ENCODE data around the gene MYMK.

MYMK gene

GRCh38 chr9:133561976-133562554 lies 37.3 kb upstream of the MYMK start:
- H3K79me2 ChIP-seq (ENCODE audit: low read length) = no peaks in the 10 kb centered on the region
- no peak overlapping the region for H3K4me2 ChIP-seq (ENCODE audit: low read length)
- TF ChIP-seq EZH2phosphoT487 (IDR thresholded peaks at IDR 0.05; ENCODE audit: low read depth) (no peak), CTCF (IDR thresholded peaks at IDR 0.05; ENCODE audit: low read depth, low read length) (no peak)
- H3K27ac ChIP-seq (ENCODE audit: low read length) = no peak overlapping the region
- no peaks in the 10 kb centered on the region for H3K36me3 ChIP-seq (replicated peaks; ENCODE audit: low read depth, low read length)
- no peak overlapping the region for H2AFZ ChIP-seq (ENCODE audit: low read depth, low read length)
- no peaks in the 10 kb centered on the region for H3K4me1 ChIP-seq (ENCODE audit: low read length)
- peaks cover 6% of the 10 kb centered on the region for H3K27me3 ChIP-seq (ENCODE audit: low read depth, low read length)
- H3K4me3 ChIP-seq (ENCODE audit: low read length) = no peak overlapping the region
- no peak overlapping the region for H3K9ac ChIP-seq (ENCODE audit: low read length)
- H4K20me1 ChIP-seq (ENCODE audit: insufficient read depth, low read length) = no peaks in the 10 kb centered on the region
- no peaks in the 10 kb centered on the region for H3K9me3 ChIP-seq (ENCODE audit: insufficient read depth, low read length)

DNA sequence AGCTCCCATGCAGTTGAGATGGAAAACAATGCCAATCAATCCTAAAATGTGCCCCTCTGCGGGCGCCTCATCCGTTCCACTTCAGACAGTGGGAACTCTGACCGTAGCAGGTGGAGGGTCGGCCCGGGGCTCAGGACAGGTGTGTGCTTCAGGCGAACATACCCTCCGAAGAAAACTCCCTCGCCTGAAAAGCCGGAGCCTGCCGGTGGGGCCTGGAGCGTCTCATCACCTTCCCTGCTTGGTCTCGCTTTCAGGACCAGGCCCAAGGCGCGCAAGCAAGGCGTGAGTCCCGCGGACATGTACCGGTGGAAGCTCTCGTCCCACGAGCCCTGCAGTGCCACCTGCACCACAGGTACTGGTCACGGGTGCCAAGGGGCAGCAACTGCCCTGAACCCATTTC lies 36.2 kb upstream of the MYMK start:
- Histone ChIP-seq H3K4me3 (ENCODE audit: low read length) (no peak overlapping the region), H3K9me3 (ENCODE audit: insufficient read depth, low read length) (no peaks in the 10 kb centered on the region), H3K4me2 (ENCODE audit: low read length) (no peak overlapping the region), H4K20me1 (ENCODE audit: insufficient read depth, low read length) (no peaks in the 10 kb centered on the region), H2AFZ (ENCODE audit: low read depth, low read length) (no peak overlapping the region), H3K27me3 (ENCODE audit: low read depth, low read length) (peaks cover 6% of the 10 kb centered on the region), H3K79me2 (ENCODE audit: low read length) (no peaks in the 10 kb centered on the region), H3K36me3 (replicated peaks; ENCODE audit: low read depth, low read length) (no peaks in the 10 kb centered on the region), H3K4me1 (ENCODE audit: low read length) (no peaks in the 10 kb centered on the region), H3K9ac (ENCODE audit: low read length) (no peak overlapping the region), H3K27ac (ENCODE audit: low read length) (no peak overlapping the region)
- TF ChIP-seq EZH2phosphoT487 (IDR thresholded peaks at IDR 0.05; ENCODE audit: low read depth) (no peak), CTCF (IDR thresholded peaks at IDR 0.05; ENCODE audit: low read depth, low read length) (no peak)

GRCh38 chr9:133560311-133560710 lies 35.6 kb upstream of the MYMK start:
- H2AFZ ChIP-seq (ENCODE audit: low read depth, low read length) = no peak overlapping the region
- H3K27ac ChIP-seq (ENCODE audit: low read length) = no peak overlapping the region
- H3K9me3 ChIP-seq (ENCODE audit: insufficient read depth, low read length) = no peaks in the 10 kb centered on the region
- no peaks in the 10 kb centered on the region for H3K79me2 ChIP-seq (ENCODE audit: low read length)
- H3K36me3 ChIP-seq (replicated peaks; ENCODE audit: low read depth, low read length) = no peaks in the 10 kb centered on the region
- peaks cover 6% of the 10 kb centered on the region for H3K27me3 ChIP-seq (ENCODE audit: low read depth, low read length)
- no peak overlapping the region for H3K9ac ChIP-seq (ENCODE audit: low read length)
- no peak overlapping the region for H3K4me3 ChIP-seq (ENCODE audit: low read length)
- no peak for TF ChIP-seq EZH2phosphoT487 (IDR thresholded peaks at IDR 0.05; ENCODE audit: low read depth)
- TF ChIP-seq CTCF (IDR thresholded peaks at IDR 0.05; ENCODE audit: low read depth, low read length) = no peak
- no peaks in the 10 kb centered on the region for H3K4me1 ChIP-seq (ENCODE audit: low read length)
- no peaks in the 10 kb centered on the region for H4K20me1 ChIP-seq (ENCODE audit: insufficient read depth, low read length)
- no peak overlapping the region for H3K4me2 ChIP-seq (ENCODE audit: low read length)

- no peaks in the 10 kb centered on the region for H3K36me3 ChIP-seq (replicated peaks; ENCODE audit: low read depth, low read length)
- no peaks in the 10 kb centered on the region for H3K9me3 ChIP-seq (ENCODE audit: insufficient read depth, low read length)
- no peak overlapping the region for H2AFZ ChIP-seq (ENCODE audit: low read depth, low read length)
- no peaks in the 10 kb centered on the region for H3K4me1 ChIP-seq (ENCODE audit: low read length)
- TF ChIP-seq EZH2phosphoT487 (IDR thresholded peaks at IDR 0.05; ENCODE audit: low read depth) (no peak), CTCF (IDR thresholded peaks at IDR 0.05; ENCODE audit: low read depth, low read length) (no peak)
- H3K4me3 ChIP-seq (ENCODE audit: low read length) = no peak overlapping the region
- H3K4me2 ChIP-seq (ENCODE audit: low read length) = no peak overlapping the region
- peaks cover 6% of the 10 kb centered on the region for H3K27me3 ChIP-seq (ENCODE audit: low read depth, low read length)
- no peaks in the 10 kb centered on the region for H3K79me2 ChIP-seq (ENCODE audit: low read length)
- H4K20me1 ChIP-seq (ENCODE audit: insufficient read depth, low read length) = no peaks in the 10 kb centered on the region
- no peak overlapping the region for H3K27ac ChIP-seq (ENCODE audit: low read length)
- H3K9ac ChIP-seq (ENCODE audit: low read length) = no peak overlapping the region
These were observed 33.7 kb upstream of the MYMK start for GRCh38 chr9:133558191-133559126.
